K562 (cell line): ENCODE results near the gene RERE. TPM values are rescaled to one million over a fixed set of nuclear protein-coding genes. Genes with fewer than 3 reads are reported as not detected.

Source experiments
- BCOR ChIP-seq: fragments of 450-650 bp; IDR thresholded peaks from 2 replicates; pipeline ENCODE4 v1.6.1; 2016
- BRF1 ChIP-seq: IDR thresholded peaks from 3 replicates; pipeline ENCODE4 v1.6.1; 2011; ENCODE audit warnings: borderline replicate concordance, mild to moderate bottlenecking; ENCODE audit not compliant: insufficient read length; ENCODE audit errors: extremely low read depth
- KLF1 ChIP-seq: fragments of 450-650 bp; IDR thresholded peaks from 2 replicates; pipeline ENCODE4 v1.6.1; 2016; ENCODE audit warnings: missing genetic modification characterization, missing compliant biosample characterization
- ZBTB1 ChIP-seq: sonication (generic); formaldehyde crosslinking; IDR thresholded peaks from 2 replicates; pipeline ENCODE4 v1.8.1; 2023; ENCODE audit warnings: missing genetic modification reagents, low read depth, mild to moderate bottlenecking, borderline replicate concordance
- ZNF583 ChIP-seq: fragments of 250-450 bp; sonication (Bioruptor Pico); IDR thresholded peaks from 2 replicates; pipeline ENCODE4 v1.4.0; 2020
- polyA plus RNA-seq, 8 experiments: library from polyadenylated mRNA; depleted of rRNA in 4 of 8; stranded (reverse) in 5 of 8; unstranded in 3 of 8; fragments of >200 nt; fragmentation: Nextera tagmentation in 2 of 8; fragmentation: Illumina TruSeq in 1 of 8; extraction: Ambion mirVana in 2 of 8; extraction: Trizol in 1 of 8; gene quantifications; 2 replicates each; pipeline versions ENCODE4 v1.2.1 to v1.2.3, GENCODE V29; 2011 to 2014; ENCODE audit warnings: inconsistent platforms in 1 of 8, missing spikeins in 1 of 8
- total RNA-seq, 7 experiments: library from RNA; depleted of rRNA in 6 of 7; stranded (reverse); fragments of >200 nt in 6 of 7; fragmentation: Illumina TruSeq in 2 of 7; extraction: Trizol in 2 of 7; gene quantifications; 2 replicates each; pipeline versions ENCODE4 v1.2.1 to v1.2.3, GENCODE V29; 2011 to 2021; ENCODE audit warnings: low replicate concordance in 1 of 7
- TF ChIP-seq, protein P1 (sequence below): IDR thresholded peaks from 3 replicates; pipeline ENCODE4 v1.6.1; 2011; ENCODE audit warnings: borderline replicate concordance, mild to moderate bottlenecking, moderate library complexity; ENCODE audit not compliant: insufficient read length; ENCODE audit errors: extremely low read depth
- TF ChIP-seq, protein P2 (sequence below), 2 experiments: fragments of 450-650 bp in 1 of 2; sonication (generic) in 1 of 2; formaldehyde crosslinking in 1 of 2; IDR thresholded peaks in 1 of 2; conservative IDR thresholded peaks in 1 of 2; 2 replicates each; pipeline versions ENCODE4 v1.6.1 to v1.8.1; 2016 to 2023; ENCODE audit warnings: mild to moderate bottlenecking in 2 of 2, moderate library complexity in 2 of 2, inconsistent platforms in 1 of 2, missing genetic modification reagents in 1 of 2

RERE gene
- total and polyA plus RNA-seq, 9 of the 15 experiments (the other 6 are each of a cell fraction or from before 2014, with no cell fraction given), result 3.0 to 51.5 (median 13.4) TPM

DNA sequence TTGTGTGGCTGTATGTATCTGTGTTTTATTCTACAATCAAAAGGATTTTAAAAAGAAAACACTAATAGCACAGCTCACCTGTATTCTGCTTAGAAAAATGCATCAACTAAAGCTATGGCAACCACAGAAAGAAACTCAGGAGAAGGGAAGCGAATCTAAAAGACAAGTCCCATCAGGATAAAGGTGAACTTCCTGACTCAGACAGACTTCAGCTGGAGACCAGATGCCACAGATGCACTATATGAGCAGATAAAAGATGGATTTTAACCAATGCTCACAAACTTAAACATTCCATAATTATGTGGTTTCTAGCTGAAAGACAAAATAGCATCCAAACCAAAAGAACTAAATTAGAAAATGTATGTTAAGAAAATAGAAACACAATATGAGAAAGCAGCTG lies 231.0 kb downstream of the RERE start (continued):
- TF ChIP-seq KLF1 (tag) (no peak), ZNF583 (no peak), ZBTB1 (CRISPR knock-in tag) (no peak), BCOR (no peak), BRF1 (no peak)
- TF ChIP-seq, protein P1, sequence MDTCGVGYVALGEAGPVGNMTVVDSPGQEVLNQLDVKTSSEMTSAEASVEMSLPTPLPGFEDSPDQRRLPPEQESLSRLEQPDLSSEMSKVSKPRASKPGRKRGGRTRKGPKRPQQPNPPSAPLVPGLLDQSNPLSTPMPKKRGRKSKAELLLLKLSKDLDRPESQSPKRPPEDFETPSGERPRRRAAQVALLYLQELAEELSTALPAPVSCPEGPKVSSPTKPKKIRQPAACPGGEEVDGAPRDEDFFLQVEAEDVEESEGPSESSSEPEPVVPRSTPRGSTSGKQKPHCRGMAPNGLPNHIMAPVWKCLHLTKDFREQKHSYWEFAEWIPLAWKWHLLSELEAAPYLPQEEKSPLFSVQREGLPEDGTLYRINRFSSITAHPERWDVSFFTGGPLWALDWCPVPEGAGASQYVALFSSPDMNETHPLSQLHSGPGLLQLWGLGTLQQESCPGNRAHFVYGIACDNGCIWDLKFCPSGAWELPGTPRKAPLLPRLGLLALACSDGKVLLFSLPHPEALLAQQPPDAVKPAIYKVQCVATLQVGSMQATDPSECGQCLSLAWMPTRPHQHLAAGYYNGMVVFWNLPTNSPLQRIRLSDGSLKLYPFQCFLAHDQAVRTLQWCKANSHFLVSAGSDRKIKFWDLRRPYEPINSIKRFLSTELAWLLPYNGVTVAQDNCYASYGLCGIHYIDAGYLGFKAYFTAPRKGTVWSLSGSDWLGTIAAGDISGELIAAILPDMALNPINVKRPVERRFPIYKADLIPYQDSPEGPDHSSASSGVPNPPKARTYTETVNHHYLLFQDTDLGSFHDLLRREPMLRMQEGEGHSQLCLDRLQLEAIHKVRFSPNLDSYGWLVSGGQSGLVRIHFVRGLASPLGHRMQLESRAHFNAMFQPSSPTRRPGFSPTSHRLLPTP, result no peak
- TF ChIP-seq, protein P2, sequence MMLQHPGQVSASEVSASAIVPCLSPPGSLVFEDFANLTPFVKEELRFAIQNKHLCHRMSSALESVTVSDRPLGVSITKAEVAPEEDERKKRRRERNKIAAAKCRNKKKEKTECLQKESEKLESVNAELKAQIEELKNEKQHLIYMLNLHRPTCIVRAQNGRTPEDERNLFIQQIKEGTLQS (IDR thresholded peaks at IDR 0.05), result no peak
- TF ChIP-seq, protein P2 (CRISPR knock-in tag; conservative IDR thresholded peaks at IDR 0.05), result no peak
